ENCODE measurements around the gene LIX1. TPM values are rescaled to one million over a fixed set of nuclear protein-coding genes. Genes with fewer than 3 reads are reported as not detected.
A peak's percentile ranks its signal among the peaks of the same experiment; 100 is the strongest.

Gene LIX1
- total RNA-seq, 1 experiment from 2014 or later, result not detected

DNA sequence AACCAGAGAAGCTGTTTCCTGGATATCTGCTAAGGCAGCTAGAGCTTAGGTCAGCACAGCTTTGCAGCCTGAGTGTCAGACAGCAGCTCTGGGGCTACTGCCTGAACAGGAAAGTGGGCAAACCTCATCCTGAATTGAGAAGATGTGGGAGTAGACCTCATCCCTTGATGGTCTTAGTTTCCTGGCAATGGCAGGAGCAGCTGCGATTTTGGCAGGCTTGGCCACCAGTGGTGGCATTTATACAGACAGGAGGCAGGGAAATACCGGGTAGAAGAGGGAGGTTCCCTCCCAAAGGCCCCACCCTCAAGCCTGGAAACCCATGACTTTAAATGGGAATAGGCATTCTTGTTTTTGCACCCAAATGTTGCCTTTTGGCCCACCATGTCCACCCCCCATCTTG lies 69.7 kb downstream of the LIX1 start:
- no peak overlapping the region for H3K4me3 ChIP-seq (ENCODE audit: low read length)
- CTCF ChIA-PET, result no interaction called here

DNA sequence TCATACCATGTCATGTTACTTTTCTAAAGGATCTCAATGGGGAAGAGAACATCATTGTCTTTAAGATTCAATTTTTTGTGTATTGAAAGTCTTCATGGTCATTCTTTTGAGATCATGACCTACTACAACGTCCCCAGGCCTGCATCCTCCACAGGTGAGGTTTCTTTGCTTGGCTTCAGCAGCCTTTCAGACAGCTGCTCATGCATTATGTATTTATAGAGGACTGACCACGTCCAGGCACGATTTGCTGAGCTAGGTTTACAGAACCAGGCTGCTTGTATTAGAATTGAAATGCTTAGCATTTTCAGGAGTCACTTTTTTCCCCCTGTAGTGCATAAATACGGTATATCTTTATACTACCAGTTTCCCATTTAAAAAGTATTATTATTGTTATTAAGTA lies 70.4 kb downstream of the LIX1 start:
- POLR2A ChIA-PET (ENCODE audit: unreplicated experiment), result no interaction called here
- H3K9ac ChIP-seq (ENCODE audit: low read length), result no peak overlapping the region
- H3K9me2 ChIP-seq (replicated peaks; ENCODE audit: low read length), result no peaks in the 10 kb centered on the region
- TF ChIP-seq EZH2 (IDR thresholded peaks at IDR 0.05; ENCODE audit: low read length, unreplicated experiment) (no peak), EZH2phosphoT487 (IDR thresholded peaks at IDR 0.05; ENCODE audit: borderline replicate concordance, low read length) (no peak)
- TF ChIP-seq, protein P1, sequence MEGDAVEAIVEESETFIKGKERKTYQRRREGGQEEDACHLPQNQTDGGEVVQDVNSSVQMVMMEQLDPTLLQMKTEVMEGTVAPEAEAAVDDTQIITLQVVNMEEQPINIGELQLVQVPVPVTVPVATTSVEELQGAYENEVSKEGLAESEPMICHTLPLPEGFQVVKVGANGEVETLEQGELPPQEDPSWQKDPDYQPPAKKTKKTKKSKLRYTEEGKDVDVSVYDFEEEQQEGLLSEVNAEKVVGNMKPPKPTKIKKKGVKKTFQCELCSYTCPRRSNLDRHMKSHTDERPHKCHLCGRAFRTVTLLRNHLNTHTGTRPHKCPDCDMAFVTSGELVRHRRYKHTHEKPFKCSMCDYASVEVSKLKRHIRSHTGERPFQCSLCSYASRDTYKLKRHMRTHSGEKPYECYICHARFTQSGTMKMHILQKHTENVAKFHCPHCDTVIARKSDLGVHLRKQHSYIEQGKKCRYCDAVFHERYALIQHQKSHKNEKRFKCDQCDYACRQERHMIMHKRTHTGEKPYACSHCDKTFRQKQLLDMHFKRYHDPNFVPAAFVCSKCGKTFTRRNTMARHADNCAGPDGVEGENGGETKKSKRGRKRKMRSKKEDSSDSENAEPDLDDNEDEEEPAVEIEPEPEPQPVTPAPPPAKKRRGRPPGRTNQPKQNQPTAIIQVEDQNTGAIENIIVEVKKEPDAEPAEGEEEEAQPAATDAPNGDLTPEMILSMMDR (conservative IDR thresholded peaks at IDR 0.05; ENCODE audit: low read depth, low read length), result no peak
- H3K4me2 ChIP-seq (ENCODE audit: low read length), result no peak overlapping the region
- H4K20me1 ChIP-seq (ENCODE audit: low read length), result no peaks in the 10 kb centered on the region
- H3K36me3 ChIP-seq (ENCODE audit: low read depth, low read length), result no peaks in the 10 kb centered on the region
- H3K79me2 ChIP-seq (ENCODE audit: low read length), result no peaks in the 10 kb centered on the region
- H3K27me3 ChIP-seq (ENCODE audit: low read length), result no peaks in the 10 kb centered on the region
- no peak overlapping the region for H3K27ac ChIP-seq (ENCODE audit: low read length)
- H2AFZ ChIP-seq (ENCODE audit: low read length), result no peak overlapping the region
- no peak for DNase-seq
- intact Hi-C loops (cut with micrococcal nuclease), result no loop called here
- no peaks in the 10 kb centered on the region for H3K4me1 ChIP-seq (ENCODE audit: insufficient read depth, low read length)
- no TSS peak for BruUV-seq (replicated peaks)
- CTCF ChIA-PET, result no interaction called here
- H3F3A ChIP-seq (ENCODE audit: low read length, unreplicated experiment), result no peaks in the 10 kb centered on the region
- ATAC-seq, result no peak
- no peak overlapping the region for H3K4me3 ChIP-seq (ENCODE audit: low read length)
- H3K9me3 ChIP-seq (ENCODE audit: low read length), result no peaks in the 10 kb centered on the region

More for the DNA sequence above, 69.7 kb downstream of the LIX1 start:
- Histone ChIP-seq H3K4me2 (ENCODE audit: low read length) (no peak overlapping the region), H4K20me1 (ENCODE audit: low read length) (no peaks in the 10 kb centered on the region), H3K27me3 (ENCODE audit: low read length) (no peaks in the 10 kb centered on the region), H3K36me3 (ENCODE audit: low read depth, low read length) (no peaks in the 10 kb centered on the region), H3K9ac (ENCODE audit: low read length) (no peak overlapping the region), H3K4me1 (ENCODE audit: insufficient read depth, low read length) (no peaks in the 10 kb centered on the region), H3K79me2 (ENCODE audit: low read length) (no peaks in the 10 kb centered on the region), H3F3A (ENCODE audit: low read length, unreplicated experiment) (no peaks in the 10 kb centered on the region), H3K9me2 (replicated peaks; ENCODE audit: low read length) (no peaks in the 10 kb centered on the region), H2AFZ (ENCODE audit: low read length) (no peak overlapping the region), H3K9me3 (ENCODE audit: low read length) (no peaks in the 10 kb centered on the region), H3K27ac (ENCODE audit: low read length) (no peak overlapping the region)
- POLR2A ChIA-PET (ENCODE audit: unreplicated experiment), result no interaction called here
- no TSS peak for BruUV-seq (replicated peaks)
- DNase-seq (no peak), ATAC-seq (no peak)
- TF ChIP-seq, protein P1 (conservative IDR thresholded peaks at IDR 0.05; ENCODE audit: low read depth, low read length), result no peak
- TF ChIP-seq EZH2phosphoT487 (IDR thresholded peaks at IDR 0.05; ENCODE audit: borderline replicate concordance, low read length) (no peak), EZH2 (IDR thresholded peaks at IDR 0.05; ENCODE audit: low read length, unreplicated experiment) (no peak)
- intact Hi-C loops (cut with micrococcal nuclease), result no loop called here

DNA sequence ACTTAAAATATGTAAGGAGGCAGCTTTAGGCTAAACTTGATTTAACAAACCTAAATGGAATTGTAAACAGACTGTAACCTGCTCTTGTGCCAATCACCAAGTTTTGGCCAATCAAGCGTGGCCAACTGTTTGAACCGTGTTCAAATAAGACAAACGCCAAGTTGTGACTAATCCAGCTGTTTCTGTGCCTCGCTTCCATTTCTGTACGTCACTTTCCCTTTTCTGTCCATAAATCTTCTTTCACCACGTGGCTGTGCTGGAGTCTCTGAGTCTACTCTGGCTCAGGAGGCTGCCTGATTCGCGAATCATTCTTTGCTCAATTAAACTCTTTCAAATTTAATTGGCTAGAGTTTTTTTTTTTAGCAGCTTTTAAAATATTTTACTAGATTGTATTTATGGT lies 71.3 kb downstream of the LIX1 start:
- no peak overlapping the region for H3K4me2 ChIP-seq (ENCODE audit: low read length)
- DNase-seq (peak; percentile 70), ATAC-seq (peak; percentile 37; the same call in 1 of the 2 replicates)
- H3K9me3 ChIP-seq (ENCODE audit: low read length), result no peaks in the 10 kb centered on the region
- H3K9ac ChIP-seq (ENCODE audit: low read length), result no peak overlapping the region
- H3K36me3 ChIP-seq (ENCODE audit: low read depth, low read length), result no peaks in the 10 kb centered on the region
- TF ChIP-seq EZH2 (IDR thresholded peaks at IDR 0.05; ENCODE audit: low read length, unreplicated experiment) (no peak), EZH2phosphoT487 (IDR thresholded peaks at IDR 0.05; ENCODE audit: borderline replicate concordance, low read length) (no peak)
- TF ChIP-seq, protein P1 (conservative IDR thresholded peaks at IDR 0.05; ENCODE audit: low read depth, low read length), result no peak
- intact Hi-C loops (cut with micrococcal nuclease), result no loop called here
- no peaks in the 10 kb centered on the region for H3K79me2 ChIP-seq (ENCODE audit: low read length)
- H3K27ac ChIP-seq (ENCODE audit: low read length), result no peak overlapping the region
- H3K4me1 ChIP-seq (ENCODE audit: insufficient read depth, low read length), result no peaks in the 10 kb centered on the region
- CTCF ChIA-PET, result no interaction called here
- no peaks in the 10 kb centered on the region for H3F3A ChIP-seq (ENCODE audit: low read length, unreplicated experiment)
- POLR2A ChIA-PET (ENCODE audit: unreplicated experiment), result no interaction called here
- H3K4me3 ChIP-seq (ENCODE audit: low read length), result no peak overlapping the region
- no peaks in the 10 kb centered on the region for H3K9me2 ChIP-seq (replicated peaks; ENCODE audit: low read length)
- no peaks in the 10 kb centered on the region for H4K20me1 ChIP-seq (ENCODE audit: low read length)
- H2AFZ ChIP-seq (ENCODE audit: low read length), result no peak overlapping the region
- H3K27me3 ChIP-seq (ENCODE audit: low read length), result no peaks in the 10 kb centered on the region
- BruUV-seq (replicated peaks), result no TSS peak
